GM21367 (cell line): ENCODE measurements around the gene CNN1.
A peak's percentile ranks its signal among the peaks of the same experiment; 100 is the strongest.

Source experiments
- ATAC-seq: cut with Tn5 transposase; IDR thresholded peaks from one replicate; pipeline ENCODE4 v1.9.1; 2021; ENCODE audit not compliant: unreplicated experiment

The CNN1 gene

DNA sequence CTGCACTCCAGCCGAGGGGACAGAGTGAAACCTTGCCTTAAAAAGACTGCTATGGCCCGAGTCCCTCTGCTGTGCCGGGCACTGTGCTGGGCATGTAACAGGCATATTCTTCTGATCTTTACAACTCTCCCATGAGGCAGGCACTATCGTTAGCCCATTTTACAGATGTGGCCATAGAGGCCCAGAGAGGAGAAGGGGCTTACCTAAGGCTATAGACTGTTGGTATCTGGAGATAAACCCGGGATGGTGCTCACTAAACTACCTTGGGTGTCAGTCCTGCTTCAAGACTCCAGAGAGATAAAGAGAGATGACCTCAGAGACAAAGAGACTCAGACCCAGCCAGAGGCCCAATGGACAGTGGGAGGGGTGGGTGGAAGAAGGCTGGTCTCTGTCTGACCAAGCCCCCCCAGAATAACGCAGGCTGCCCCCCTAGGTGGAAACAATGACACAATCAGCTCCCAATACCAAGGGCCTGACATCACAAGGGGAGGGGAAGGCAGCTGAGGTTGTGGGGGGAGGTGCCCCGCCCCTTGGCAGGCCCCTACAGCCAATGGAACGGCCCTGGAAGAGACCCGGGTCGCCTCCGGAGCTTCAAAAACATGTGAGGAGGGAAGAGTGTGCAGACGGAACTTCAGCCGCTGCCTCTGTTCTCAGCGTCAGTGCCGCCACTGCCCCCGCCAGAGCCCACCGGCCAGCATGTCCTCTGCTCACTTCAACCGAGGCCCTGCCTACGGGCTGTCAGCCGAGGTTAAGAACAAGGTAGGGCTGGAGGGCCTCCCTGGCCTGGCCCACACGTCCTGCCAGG is at the start of gene CNN1:
Gene CNN1 (plus strand): TSS at position 620 of the 805 bp plus-strand sequence. CDS start 77 bp downstream, at position 697.
- ATAC-seq: no peak

GRCh38 chr19:11489378-11489777 is 49.3 kb upstream of the CNN1 start:
- no peak for ATAC-seq

DNA sequence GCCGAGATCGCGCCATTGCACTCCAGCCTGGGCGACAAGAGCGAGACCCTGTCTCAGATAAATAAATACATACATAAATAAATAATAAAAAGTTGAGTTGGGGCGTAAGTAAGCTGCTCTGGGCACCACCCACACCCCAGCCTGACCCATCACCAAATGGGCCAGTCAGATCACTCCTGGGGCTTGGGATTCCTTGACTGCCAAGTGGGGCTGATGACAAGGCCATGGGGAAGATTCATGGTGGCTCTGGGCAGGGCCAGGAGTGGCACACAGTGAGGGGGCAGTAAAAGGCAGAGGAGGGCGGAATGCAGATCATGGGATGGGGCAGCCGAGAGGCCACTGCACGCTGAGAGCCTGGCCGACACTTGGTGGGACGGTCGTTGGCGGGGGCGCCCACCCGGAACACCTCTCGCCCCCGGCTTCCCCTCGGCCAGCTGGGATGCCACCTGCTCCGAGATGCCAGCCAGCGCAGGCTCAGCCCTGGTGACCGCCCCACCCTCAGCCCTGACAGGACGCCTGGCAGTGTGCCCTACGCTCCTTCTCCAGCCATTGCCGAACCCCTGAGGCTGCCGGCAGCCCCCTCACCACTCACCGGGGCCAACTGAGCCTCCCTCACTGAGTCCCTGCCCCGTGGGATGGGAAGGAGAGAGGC is 43.9 kb upstream of the CNN1 start:
- no peak for ATAC-seq

GRCh38 chr19:11495481-11495880 is 43.2 kb upstream of the CNN1 start:
- ATAC-seq: no peak

DNA sequence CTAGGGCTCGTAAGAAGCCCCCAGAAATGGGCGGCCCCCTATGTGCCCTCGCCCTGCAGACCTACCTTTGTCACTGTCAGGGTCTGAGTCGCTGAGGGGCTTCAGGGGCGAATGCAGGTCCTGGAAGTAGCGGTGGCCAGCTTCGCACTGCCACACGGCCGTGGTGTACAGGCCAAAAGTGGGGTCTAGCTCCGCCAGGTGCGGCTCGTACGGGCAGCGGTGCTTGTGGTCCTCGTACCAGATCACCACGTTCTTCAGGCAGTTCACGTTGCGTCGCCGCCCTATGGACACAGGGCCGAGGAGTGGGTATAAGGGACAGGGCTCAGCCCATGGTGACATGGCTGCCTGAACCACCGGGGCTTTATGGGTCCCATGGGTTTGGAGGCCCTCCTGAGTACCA is 42.8 kb upstream of the CNN1 start:
- ATAC-seq: no peak

GRCh38 chr19:11496391-11497163 is 42.1 kb upstream of the CNN1 start:
- ATAC-seq: no peak

GRCh38 chr19:11499220-11499726 is 39.4 kb upstream of the CNN1 start:
- no peak for ATAC-seq

DNA sequence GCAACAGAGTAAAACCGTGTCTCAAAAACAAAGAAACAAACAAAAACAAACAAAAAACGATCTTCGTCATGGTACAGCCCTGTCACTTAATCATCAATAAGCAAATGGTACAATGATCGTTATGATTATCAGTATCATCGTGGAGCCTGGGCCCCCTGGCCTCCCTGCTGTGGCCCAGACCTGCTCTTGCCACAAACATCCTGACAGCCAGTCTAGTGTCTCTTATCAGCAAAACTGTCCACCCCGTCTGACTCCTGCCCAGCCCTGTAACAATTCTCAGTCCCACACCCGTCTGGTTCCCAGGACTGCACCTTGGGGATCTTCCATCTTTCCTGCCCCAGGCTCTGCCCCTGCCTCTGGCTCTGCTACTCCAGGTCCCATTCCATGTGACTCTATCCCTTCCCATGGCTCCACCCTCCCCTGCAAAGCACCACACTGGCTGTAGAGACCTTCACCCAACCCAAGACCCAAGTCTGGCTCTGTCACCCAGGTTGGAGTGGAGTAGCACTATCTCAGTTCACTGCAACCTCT is 38.7 kb upstream of the CNN1 start:
- ATAC-seq: no peak

GRCh38 chr19:11504502-11505031 is 34.1 kb upstream of the CNN1 start:
- no peak for ATAC-seq

DNA sequence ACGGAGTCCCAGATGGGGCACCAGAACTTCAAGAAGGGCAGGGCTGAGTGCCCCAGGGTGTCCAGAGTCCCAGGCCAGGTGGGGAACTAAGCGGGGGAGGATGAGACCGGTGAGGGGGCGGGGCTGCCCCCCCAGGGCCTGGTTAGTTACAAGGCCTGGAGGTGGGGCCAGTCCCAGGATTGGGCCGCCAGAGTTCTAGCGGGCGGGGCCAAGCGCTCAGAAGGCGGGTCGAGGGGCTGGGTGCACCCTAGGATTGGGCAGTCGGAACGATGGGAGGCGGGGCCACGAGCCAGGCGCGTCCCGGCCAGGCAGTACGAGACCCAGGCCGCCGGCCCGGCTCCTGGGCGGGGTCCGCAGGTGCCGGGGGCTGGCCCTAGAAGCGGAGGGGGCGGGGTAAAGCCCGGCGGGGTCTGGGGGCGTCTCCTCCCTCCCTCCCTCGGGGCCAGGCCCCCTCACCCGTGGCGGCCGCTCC is 33.6 kb upstream of the CNN1 start:
- peak; percentile 77 for ATAC-seq

GRCh38 chr19:11505504-11506100 is 33.0 kb upstream of the CNN1 start, which contains the start of gene ZNF653:
Gene ZNF653, minus strand, starts transcription at chr19:11505839. Its CDS starts 53 bp downstream, at chr19:11505786.
- ATAC-seq: peak; percentile 45

DNA sequence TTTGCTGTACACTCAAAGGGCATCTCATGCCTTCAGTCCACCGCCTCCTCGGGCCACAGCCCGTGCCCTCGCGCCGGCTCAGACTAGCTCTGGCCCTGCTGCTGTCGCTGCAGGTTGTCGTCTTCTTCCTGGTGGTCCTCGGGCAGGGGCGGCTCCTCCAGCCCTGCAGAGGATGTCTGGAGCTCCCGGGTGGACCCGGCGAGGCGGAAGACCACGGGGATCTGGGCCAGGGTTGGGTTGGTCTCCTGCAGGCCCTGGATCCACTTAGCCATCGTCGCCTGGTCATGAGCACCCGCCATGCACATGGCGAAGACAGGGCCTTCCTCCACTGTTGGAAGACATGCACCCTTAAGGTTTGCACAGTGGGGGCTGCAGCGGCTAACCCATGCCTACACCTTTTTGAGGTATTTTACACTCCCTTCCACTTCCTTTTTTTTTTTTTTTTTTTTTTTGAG is 32.5 kb upstream of the CNN1 start:
- peak; percentile 16 for ATAC-seq

GRCh38 chr19:11506967-11507366 is 31.7 kb upstream of the CNN1 start:
- ATAC-seq: no peak

GRCh38 chr19:11507370-11508078 is 31.1 kb upstream of the CNN1 start:
- no peak for ATAC-seq

DNA sequence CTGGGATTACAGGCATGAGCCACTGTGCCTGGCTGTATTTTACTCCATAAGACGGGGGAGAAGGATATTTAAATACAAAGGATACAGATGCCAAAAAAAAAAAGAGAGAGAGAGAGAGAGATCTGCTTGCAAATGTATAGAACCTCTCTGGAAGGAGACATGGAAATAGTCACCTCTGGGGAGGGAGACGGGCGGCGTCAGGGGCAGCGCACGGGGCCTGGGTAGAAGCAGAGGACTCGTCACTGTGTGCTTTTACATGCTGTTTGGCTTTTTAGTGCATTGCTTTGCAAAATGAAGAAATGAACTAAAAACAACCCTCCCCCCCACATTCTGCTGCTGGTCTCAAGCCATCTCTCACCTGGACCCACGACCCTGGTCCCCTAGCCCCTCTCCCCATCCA is 28.2 kb upstream of the CNN1 start:
- ATAC-seq: no peak

- ATAC-seq: no peak
These were observed 24.7 kb upstream of the CNN1 start for GRCh38 chr19:11513946-11514345.

DNA sequence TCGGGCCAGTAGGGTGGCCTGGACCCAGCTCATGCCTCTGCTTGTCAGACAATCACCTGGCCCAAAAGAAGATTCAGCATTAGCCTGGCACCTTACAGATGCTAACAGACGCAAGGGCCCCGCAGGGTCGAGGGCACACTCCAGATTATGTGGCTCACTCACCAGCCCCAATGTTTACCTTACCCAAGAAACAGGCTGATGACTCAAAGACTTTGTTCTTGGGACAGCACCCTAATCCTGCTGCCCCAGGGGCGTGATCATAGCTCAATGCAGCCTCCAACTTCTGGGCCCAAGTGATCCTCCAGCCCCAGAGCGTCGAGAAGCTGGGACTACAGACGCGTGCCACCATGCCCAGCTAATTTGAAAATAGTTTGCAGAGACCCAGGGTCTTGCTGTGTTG is 19.5 kb upstream of the CNN1 start:
- no peak for ATAC-seq

GRCh38 chr19:11528551-11529341 is 9.9 kb upstream of the CNN1 start, which contains the start of gene ECSIT:
Gene ECSIT, minus strand, starts transcription at chr19:11529134. Its CDS starts 9,964 bp downstream, at chr19:11519170.
- peak; percentile 84 for ATAC-seq

- ATAC-seq: no peak
These were observed 8.2 kb upstream of the CNN1 start for GRCh38 chr19:11530432-11530831.
